ENCODE measurements around the gene TM6SF1. TPM values are rescaled to one million over a fixed set of nuclear protein-coding genes. Genes with fewer than 3 reads are reported as not detected.
"Not testable (repeated sequence)": the region's sequence is repeated elsewhere in the genome, so short reads cannot be mapped to it uniquely, and the experiment has no call there.

The TM6SF1 gene
- total and polyA plus RNA-seq, 2 of the 8 experiments (the other 6 are each of a cell fraction or from before 2014, with no cell fraction given), result 0.74 to 1.0 TPM

- H3K23me2 ChIP-seq (ENCODE audit: low read depth, low read length); H3K9me3 ChIP-seq (ENCODE audit: insufficient read depth in 2 of 2, low read depth in 1 of 2, low read length in 1 of 2); H3K4me2 ChIP-seq (ENCODE audit: insufficient read depth in 1 of 2, low read depth in 2 of 2, low read length in 2 of 2); H3K79me1 ChIP-seq (ENCODE audit: low read depth, low read length); H3K27ac ChIP-seq (ENCODE audit: low read depth, low read length); H3K14ac ChIP-seq (ENCODE audit: insufficient read length); H2BK12ac ChIP-seq (ENCODE audit: low read depth, low read length); H3K27me3 ChIP-seq (replicated peaks in 1 of 4; ENCODE audit: control insufficient read depth in 3 of 4, extremely low read depth in 1 of 4, insufficient read depth in 3 of 4, low read length in 3 of 4); H2BK20ac ChIP-seq (ENCODE audit: low read length); POLR2A ChIA-PET (ENCODE audit: partially characterized antibody); FAIRE-seq; H2BK5ac ChIP-seq (ENCODE audit: low read depth, low read length); H4K8ac ChIP-seq (ENCODE audit: extremely low read depth, insufficient read depth, low read length); H2BK120ac ChIP-seq (replicated peaks; ENCODE audit: low read depth, low read length); H3K56ac ChIP-seq (replicated peaks; ENCODE audit: insufficient read length, low read depth, low read length); CTCF ChIA-PET (ENCODE audit: partially characterized antibody); H3K23ac ChIP-seq (ENCODE audit: insufficient read length); H3K4me3 ChIP-seq (ENCODE audit: extremely low read depth in 1 of 4, insufficient read depth in 2 of 4, low read depth in 3 of 4, low read length in 4 of 4); H3K18ac ChIP-seq (ENCODE audit: extremely low read depth, low read length); H3K4me1 ChIP-seq (replicated peaks in 1 of 4; ENCODE audit: control insufficient read depth in 3 of 4, insufficient read depth in 4 of 4, low read length in 3 of 4); H4K20me1 ChIP-seq (replicated peaks in 1 of 2; ENCODE audit: control insufficient read depth in 1 of 2, insufficient read depth in 2 of 2, low read length in 2 of 2); H2BK15ac ChIP-seq (ENCODE audit: low read length); H3K4ac ChIP-seq (replicated peaks; ENCODE audit: insufficient read length, low read depth, low read length); H4K91ac ChIP-seq (replicated peaks; ENCODE audit: insufficient read length, low read length); H2AFZ ChIP-seq (ENCODE audit: low read length); H4K5ac ChIP-seq (ENCODE audit: insufficient read length, low read depth, low read length); H2AK5ac ChIP-seq (ENCODE audit: low read depth, low read length); H3K36me3 ChIP-seq (ENCODE audit: control insufficient read depth in 2 of 4, insufficient read depth in 4 of 4, low read length in 3 of 4); DNase-seq (ENCODE audit: low read depth in 1 of 2, low spot score in 2 of 2); H3K79me2 ChIP-seq (ENCODE audit: control insufficient read depth in 1 of 2, insufficient read depth in 2 of 2, low read length in 2 of 2); H3K9ac ChIP-seq (replicated peaks in 1 of 4; ENCODE audit: extremely low read depth in 1 of 4, low read depth in 3 of 4, low read length in 3 of 4): not testable (repeated sequence)
- whole genome bisulfite sequencing, 2 experiments (ENCODE audit: extremely low coverage in 1 of 2, insufficient coverage in 1 of 2, insufficient read length in 1 of 2, insufficient replicate concordance in 2 of 2, low coverage in 1 of 2, low lambda C conversion rate in 2 of 2, missing lambda C conversion rate in 1 of 2), result 75% methylated on average over 3 of the region's 3 CpGs; no CpG with 5 or more reads in 1 of the 2 experiments
Observed at GRCh38 chr15:83091965-83092308, 15.5 kb upstream of the TM6SF1 start.

All from H1 (cell line).